ENCODE results near the gene PIEZO2.

- TF ChIP-seq CTCF (IDR thresholded peaks at IDR 0.05; ENCODE audit: insufficient read depth, low read length, poor library complexity, severe bottlenecking) (no peak), EZH2phosphoT487 (conservative IDR thresholded peaks at IDR 0.05; ENCODE audit: low read length) (no peak)
Observed at GRCh38 chr18:11165138-11165537, 15.8 kb upstream of the PIEZO2 start.

Data from SU-DHL-6 (cell line).